Osteocyte (in vitro differentiated cells): ENCODE measurements around the gene MYO1D. TPM values are rescaled to one million over a fixed set of nuclear protein-coding genes. Genes with fewer than 3 reads are reported as not detected.
"Not testable (repeated sequence)": the region's sequence is repeated elsewhere in the genome, so short reads cannot be mapped to it uniquely, and the experiment has no call there.

Experiments
- DNase-seq: peaks from one replicate; pipeline ENCODE4 v3.0.0; 2021; ENCODE audit warnings: mixed read lengths; ENCODE audit not compliant: unreplicated experiment; ENCODE audit errors: extremely low spot score
- H3K27ac Mint-ChIP-seq: one replicate; pipeline ENCODE4 v1.8.0; 2021; ENCODE audit warnings: mild to moderate bottlenecking, mixed read lengths; ENCODE audit not compliant: unreplicated experiment
- H3K27me3 Mint-ChIP-seq: one replicate; pipeline ENCODE4 v1.8.0; 2021; ENCODE audit warnings: mixed read lengths; ENCODE audit not compliant: unreplicated experiment
- H3K36me3 Mint-ChIP-seq: one replicate; pipeline ENCODE4 v1.8.0; 2021; ENCODE audit warnings: mixed read lengths; ENCODE audit not compliant: unreplicated experiment
- H3K4me1 Mint-ChIP-seq: one replicate; pipeline ENCODE4 v1.8.0; 2021; ENCODE audit warnings: mixed read lengths; ENCODE audit not compliant: unreplicated experiment
- H3K4me3 Mint-ChIP-seq: one replicate; pipeline ENCODE4 v1.8.0; 2021; ENCODE audit warnings: mild to moderate bottlenecking, moderate library complexity, mixed read lengths; ENCODE audit not compliant: unreplicated experiment
- H3K9me3 Mint-ChIP-seq: one replicate; pipeline ENCODE4 v1.8.0; 2021; ENCODE audit warnings: mixed read lengths; ENCODE audit not compliant: unreplicated experiment
- total RNA-seq: library from RNA; stranded (reverse); gene quantifications from 2 replicates; pipeline ENCODE4 v1.2.1, GENCODE V29; 2021
- TF ChIP-seq, protein P1 (sequence below): fragments of 200-600 bp; sonication (generic); IDR thresholded peaks from 2 replicates; pipeline ENCODE4 v1.5.0; 2021; ENCODE audit warnings: antibody characterized with exemption, mild to moderate bottlenecking, moderate library complexity

Gene MYO1D
- total RNA-seq, 1 donor from 2014 or later, result 19.1 TPM

DNA sequence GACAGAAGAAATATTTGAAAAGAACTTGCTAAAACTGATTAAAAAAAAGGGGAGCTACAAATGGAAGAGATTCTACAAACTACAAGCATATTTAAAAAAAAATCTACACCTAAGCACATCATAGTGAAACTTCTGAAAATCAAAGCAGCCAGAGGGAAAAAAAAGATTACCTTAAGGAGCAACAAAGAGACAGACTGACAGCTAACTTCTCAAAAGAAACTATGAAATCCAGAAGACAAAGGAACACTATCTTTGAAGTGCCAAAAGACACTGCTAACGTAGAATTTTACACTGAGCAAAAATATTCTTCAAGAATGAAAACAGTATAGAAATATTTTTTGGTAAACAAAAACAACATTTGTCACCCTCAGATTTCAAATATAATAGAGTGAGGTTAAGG is 151.2 kb downstream of the MYO1D start:
- no peaks in the 10 kb centered on the region for H3K4me1 Mint-ChIP-seq
- no peak overlapping the region for H3K27ac Mint-ChIP-seq
- no peak overlapping the region for H3K4me3 Mint-ChIP-seq
- no peaks in the 10 kb centered on the region for H3K27me3 Mint-ChIP-seq
- H3K36me3 Mint-ChIP-seq, result peaks cover 12% of the 10 kb centered on the region
- TF ChIP-seq, protein P1, sequence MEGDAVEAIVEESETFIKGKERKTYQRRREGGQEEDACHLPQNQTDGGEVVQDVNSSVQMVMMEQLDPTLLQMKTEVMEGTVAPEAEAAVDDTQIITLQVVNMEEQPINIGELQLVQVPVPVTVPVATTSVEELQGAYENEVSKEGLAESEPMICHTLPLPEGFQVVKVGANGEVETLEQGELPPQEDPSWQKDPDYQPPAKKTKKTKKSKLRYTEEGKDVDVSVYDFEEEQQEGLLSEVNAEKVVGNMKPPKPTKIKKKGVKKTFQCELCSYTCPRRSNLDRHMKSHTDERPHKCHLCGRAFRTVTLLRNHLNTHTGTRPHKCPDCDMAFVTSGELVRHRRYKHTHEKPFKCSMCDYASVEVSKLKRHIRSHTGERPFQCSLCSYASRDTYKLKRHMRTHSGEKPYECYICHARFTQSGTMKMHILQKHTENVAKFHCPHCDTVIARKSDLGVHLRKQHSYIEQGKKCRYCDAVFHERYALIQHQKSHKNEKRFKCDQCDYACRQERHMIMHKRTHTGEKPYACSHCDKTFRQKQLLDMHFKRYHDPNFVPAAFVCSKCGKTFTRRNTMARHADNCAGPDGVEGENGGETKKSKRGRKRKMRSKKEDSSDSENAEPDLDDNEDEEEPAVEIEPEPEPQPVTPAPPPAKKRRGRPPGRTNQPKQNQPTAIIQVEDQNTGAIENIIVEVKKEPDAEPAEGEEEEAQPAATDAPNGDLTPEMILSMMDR, result no peak
- no peak for DNase-seq
- H3K9me3 Mint-ChIP-seq, result peaks cover 9% of the 10 kb centered on the region

DNA sequence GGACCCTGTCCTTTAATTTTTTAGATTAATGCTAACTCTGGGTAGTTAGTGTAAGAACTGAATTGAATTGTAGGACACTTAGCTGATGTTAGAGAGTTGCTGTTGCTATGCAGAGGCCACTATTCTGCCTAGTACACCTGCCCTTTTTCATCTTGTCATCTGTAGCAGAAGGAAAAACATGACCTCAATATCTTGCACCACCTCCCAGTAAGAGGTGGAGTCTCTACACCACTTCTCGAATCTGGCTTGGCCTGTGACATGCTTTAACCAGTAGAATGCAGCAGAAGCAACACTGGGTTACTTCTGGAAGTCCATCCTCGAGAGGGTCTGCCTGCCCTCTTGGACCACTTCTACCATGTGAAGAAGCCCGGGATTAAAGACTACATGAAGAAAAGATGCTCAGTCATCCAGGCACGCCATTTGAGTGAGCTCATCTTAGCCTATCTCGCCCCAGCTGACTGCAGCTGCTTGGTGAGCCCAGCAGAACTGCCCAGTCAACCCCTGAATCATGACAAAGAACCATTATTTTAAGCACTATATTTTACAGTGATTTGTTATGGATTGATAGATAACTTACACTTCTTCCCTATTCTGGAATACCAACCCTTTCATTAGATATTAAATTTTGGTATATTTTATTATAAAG is 153.5 kb downstream of the MYO1D start:
- H3K27me3 Mint-ChIP-seq, result no peaks in the 10 kb centered on the region
- TF ChIP-seq, protein P1, result no peak
- H3K4me1 Mint-ChIP-seq, result no peaks in the 10 kb centered on the region
- DNase-seq, result no peak
- no peak overlapping the region for H3K27ac Mint-ChIP-seq
- peaks cover 9% of the 10 kb centered on the region for H3K9me3 Mint-ChIP-seq
- no peak overlapping the region for H3K4me3 Mint-ChIP-seq
- peaks cover 12% of the 10 kb centered on the region for H3K36me3 Mint-ChIP-seq

DNA sequence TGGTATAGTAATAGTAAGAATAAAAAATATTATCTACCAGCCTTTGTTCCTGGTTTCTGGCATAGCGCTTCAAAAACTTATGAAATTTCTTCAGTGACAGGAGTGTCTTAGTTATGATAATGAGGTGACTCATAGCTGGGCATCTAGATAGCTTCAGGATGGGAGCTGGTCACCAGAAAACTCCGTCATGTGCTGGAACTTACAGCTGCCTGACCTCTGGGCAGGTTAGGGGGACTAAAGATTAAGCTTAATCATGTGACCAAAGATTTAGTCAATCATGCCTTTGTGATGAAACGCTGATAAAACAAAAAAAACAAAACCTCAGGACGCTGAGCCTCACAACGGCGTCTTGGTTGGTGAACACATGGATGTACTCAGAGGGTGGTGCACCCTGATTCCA is 154.2 kb downstream of the MYO1D start:
- Mint-ChIP-seq H3K27ac (no peak overlapping the region), H3K36me3 (peaks cover 14% of the 10 kb centered on the region), H3K4me3 (no peak overlapping the region), H3K9me3 (peaks cover 9% of the 10 kb centered on the region), H3K4me1 (no peaks in the 10 kb centered on the region), H3K27me3 (no peaks in the 10 kb centered on the region)
- TF ChIP-seq, protein P1, result no peak
- no peak for DNase-seq

DNA sequence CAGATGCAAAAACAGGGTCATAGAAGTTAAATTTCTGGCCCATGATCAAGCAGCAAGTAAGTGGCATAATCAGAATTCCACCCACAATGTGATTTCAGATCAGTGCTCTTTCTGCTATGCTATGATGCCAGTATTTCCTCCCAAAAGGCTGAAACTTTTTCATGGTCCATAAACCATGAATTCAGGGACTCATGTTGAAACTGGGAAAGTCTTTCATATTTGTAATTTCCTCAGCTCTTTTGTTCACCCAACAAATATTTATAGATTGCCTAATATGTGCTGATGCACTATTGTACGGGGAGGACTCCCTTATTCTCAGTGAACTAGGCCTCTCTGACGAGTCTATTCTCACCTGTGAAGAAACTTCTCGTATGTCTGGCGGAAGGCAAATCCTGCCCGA is 156.3 kb downstream of the MYO1D start:
- no peak for DNase-seq
- peaks cover 11% of the 10 kb centered on the region for H3K36me3 Mint-ChIP-seq
- H3K4me3 Mint-ChIP-seq, result no peak overlapping the region
- peaks cover 7% of the 10 kb centered on the region for H3K9me3 Mint-ChIP-seq
- no peak overlapping the region for H3K27ac Mint-ChIP-seq
- TF ChIP-seq, protein P1, result no peak
- no peaks in the 10 kb centered on the region for H3K27me3 Mint-ChIP-seq
- no peaks in the 10 kb centered on the region for H3K4me1 Mint-ChIP-seq

GRCh38 chr17:32719689-32720088 is 157.2 kb downstream of the MYO1D start:
- Mint-ChIP-seq H3K36me3 (peaks cover 5% of the 10 kb centered on the region), H3K9me3 (peaks cover 4% of the 10 kb centered on the region)
- DNase-seq, result no peak

GRCh38 chr17:32714922-32715321 is 162.0 kb downstream of the MYO1D start:
- H3K27me3 Mint-ChIP-seq, H3K27ac Mint-ChIP-seq, H3K4me1 Mint-ChIP-seq, H3K36me3 Mint-ChIP-seq, H3K9me3 Mint-ChIP-seq, DNase-seq, H3K4me3 Mint-ChIP-seq: not testable (repeated sequence)

More at GRCh38 chr17:32719689-32720088, 157.2 kb downstream of the MYO1D start:
- Mint-ChIP-seq H3K4me3 (no peak overlapping the region), H3K4me1 (no peaks in the 10 kb centered on the region), H3K27ac (no peak overlapping the region), H3K27me3 (no peaks in the 10 kb centered on the region)
- TF ChIP-seq, protein P1, result no peak

DNA sequence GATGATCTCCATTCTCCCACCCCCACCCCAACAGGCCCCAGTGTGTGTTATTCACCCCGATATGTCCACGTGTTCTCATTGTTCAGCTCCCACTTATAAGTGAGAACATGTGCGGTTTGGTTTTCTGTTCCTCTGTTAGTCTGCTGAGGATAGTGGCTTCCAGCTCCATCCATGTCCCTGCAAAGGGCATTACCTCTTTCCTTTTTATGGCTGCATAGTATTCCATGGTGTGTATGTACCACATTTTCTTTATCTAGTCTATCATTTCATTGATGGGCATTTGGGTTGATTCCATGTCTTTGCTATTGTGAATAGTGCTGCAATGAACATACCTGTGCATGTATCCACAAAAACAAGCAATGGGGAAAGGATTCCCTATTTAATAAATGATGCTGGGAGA is 162.7 kb downstream of the MYO1D start:
- DNase-seq, H3K27me3 Mint-ChIP-seq, H3K4me1 Mint-ChIP-seq, H3K9me3 Mint-ChIP-seq, H3K36me3 Mint-ChIP-seq, H3K4me3 Mint-ChIP-seq, H3K27ac Mint-ChIP-seq: not testable (repeated sequence)
